ENCODE data around the gene CDH23. TPM values are rescaled to one million over a fixed set of nuclear protein-coding genes. Genes with fewer than 3 reads are reported as not detected.

The CDH23 gene
- total RNA-seq, 2 experiments from 2014 or later, result 4.6 to 5.2 TPM

GRCh38 chr10:71687077-71687476, 290.4 kb downstream of the CDH23 start:
- Histone ChIP-seq H3K4me3 (ENCODE audit: low read length) (no peak overlapping the region), H3K9me3 (ENCODE audit: control insufficient read depth in 1 of 2, insufficient read depth in 1 of 2, low read length in 2 of 2) (peaks cover 0 to 36% of the 10 kb centered on the region in 2 experiments), H3K27ac (ENCODE audit: low read depth in 1 of 2, low read length in 2 of 2) (no peak overlapping the region), H3K36me3 (ENCODE audit: insufficient read depth, low read length) (no peaks in the 10 kb centered on the region), H3K4me1 (ENCODE audit: insufficient read depth, low read length) (peaks cover 4% of the 10 kb centered on the region), H3K27me3 (ENCODE audit: control insufficient read depth in 1 of 2, insufficient read depth in 2 of 2, low read length in 2 of 2) (no peaks in the 10 kb centered on the region)
- TF ChIP-seq, protein P1, sequence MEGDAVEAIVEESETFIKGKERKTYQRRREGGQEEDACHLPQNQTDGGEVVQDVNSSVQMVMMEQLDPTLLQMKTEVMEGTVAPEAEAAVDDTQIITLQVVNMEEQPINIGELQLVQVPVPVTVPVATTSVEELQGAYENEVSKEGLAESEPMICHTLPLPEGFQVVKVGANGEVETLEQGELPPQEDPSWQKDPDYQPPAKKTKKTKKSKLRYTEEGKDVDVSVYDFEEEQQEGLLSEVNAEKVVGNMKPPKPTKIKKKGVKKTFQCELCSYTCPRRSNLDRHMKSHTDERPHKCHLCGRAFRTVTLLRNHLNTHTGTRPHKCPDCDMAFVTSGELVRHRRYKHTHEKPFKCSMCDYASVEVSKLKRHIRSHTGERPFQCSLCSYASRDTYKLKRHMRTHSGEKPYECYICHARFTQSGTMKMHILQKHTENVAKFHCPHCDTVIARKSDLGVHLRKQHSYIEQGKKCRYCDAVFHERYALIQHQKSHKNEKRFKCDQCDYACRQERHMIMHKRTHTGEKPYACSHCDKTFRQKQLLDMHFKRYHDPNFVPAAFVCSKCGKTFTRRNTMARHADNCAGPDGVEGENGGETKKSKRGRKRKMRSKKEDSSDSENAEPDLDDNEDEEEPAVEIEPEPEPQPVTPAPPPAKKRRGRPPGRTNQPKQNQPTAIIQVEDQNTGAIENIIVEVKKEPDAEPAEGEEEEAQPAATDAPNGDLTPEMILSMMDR (IDR thresholded peaks at IDR 0.05), result no peak
- Mint-ChIP-seq H3K4me3 (no peak overlapping the region), H3K27me3 (no peaks in the 10 kb centered on the region), H3K9me3 (peaks cover 3% of the 10 kb centered on the region), H3K4me1 (ENCODE audit: low read depth) (no peaks in the 10 kb centered on the region), H3K36me3 (ENCODE audit: low read depth) (no peaks in the 10 kb centered on the region), H3K27ac (no peak overlapping the region)
- POLR2A ChIA-PET, result no interaction called here
- CTCF ChIA-PET, result interaction anchor here (1.3 kb wide), 1 partner anchor 10 kb away, joined by 4 read pairs; no protein-coding TSS in a partner anchor
- ATAC-seq (ENCODE audit: poor library complexity) (no peak), DNase-seq (no peak)
- intact Hi-C loops (cut with DNase I, micrococcal nuclease), result no loop called here

DNA sequence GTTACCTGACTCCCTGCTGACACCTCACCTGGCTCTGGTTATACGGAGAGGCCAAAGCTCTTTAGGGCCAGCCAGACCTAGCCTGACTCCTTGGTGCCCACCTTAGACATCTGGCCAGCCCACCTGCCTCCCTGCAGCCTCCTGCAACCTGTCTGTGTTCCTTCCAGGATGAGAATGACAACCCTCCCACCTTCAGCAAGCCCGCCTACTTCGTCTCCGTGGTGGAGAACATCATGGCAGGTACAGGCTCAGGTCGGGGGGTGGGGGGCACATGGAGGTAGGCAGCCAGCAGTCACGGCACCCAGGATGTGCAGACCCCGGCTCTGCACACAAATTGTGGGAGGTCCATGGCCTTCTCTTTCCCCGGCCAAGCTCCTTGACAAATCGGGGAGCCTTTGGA, 290.8 kb downstream of the CDH23 start:
- peaks cover 4% of the 10 kb centered on the region for H3K4me1 ChIP-seq (ENCODE audit: insufficient read depth, low read length)
- TF ChIP-seq, protein P1 (IDR thresholded peaks at IDR 0.05), result no peak
- H3K36me3 ChIP-seq (ENCODE audit: insufficient read depth, low read length), result no peaks in the 10 kb centered on the region
- ChIA-PET CTCF (interaction anchor here (1.3 kb wide), 1 partner anchor 9 kb away, joined by 4 read pairs; no protein-coding TSS in a partner anchor), POLR2A (no interaction called here)
- no peak overlapping the region for H3K4me3 ChIP-seq (ENCODE audit: low read length)
- ATAC-seq (ENCODE audit: poor library complexity), result no peak
- no peak overlapping the region for H3K4me3 Mint-ChIP-seq
- H3K27me3 Mint-ChIP-seq, result no peaks in the 10 kb centered on the region
- no peaks in the 10 kb centered on the region for H3K27me3 ChIP-seq (ENCODE audit: control insufficient read depth in 1 of 2, insufficient read depth in 2 of 2, low read length in 2 of 2)
- H3K4me1 Mint-ChIP-seq (ENCODE audit: low read depth), result no peaks in the 10 kb centered on the region
- intact Hi-C loops (cut with DNase I, micrococcal nuclease), result no loop called here
- H3K36me3 Mint-ChIP-seq (ENCODE audit: low read depth), result no peaks in the 10 kb centered on the region
- no peak overlapping the region for H3K27ac Mint-ChIP-seq
- no peak overlapping the region for H3K27ac ChIP-seq (ENCODE audit: low read depth in 1 of 2, low read length in 2 of 2)
- H3K9me3 Mint-ChIP-seq, result peaks cover 3% of the 10 kb centered on the region
- DNase-seq, result no peak
- H3K9me3 ChIP-seq (ENCODE audit: control insufficient read depth in 1 of 2, insufficient read depth in 1 of 2, low read length in 2 of 2), result peaks cover 0 to 38% of the 10 kb centered on the region in 2 experiments

DNA sequence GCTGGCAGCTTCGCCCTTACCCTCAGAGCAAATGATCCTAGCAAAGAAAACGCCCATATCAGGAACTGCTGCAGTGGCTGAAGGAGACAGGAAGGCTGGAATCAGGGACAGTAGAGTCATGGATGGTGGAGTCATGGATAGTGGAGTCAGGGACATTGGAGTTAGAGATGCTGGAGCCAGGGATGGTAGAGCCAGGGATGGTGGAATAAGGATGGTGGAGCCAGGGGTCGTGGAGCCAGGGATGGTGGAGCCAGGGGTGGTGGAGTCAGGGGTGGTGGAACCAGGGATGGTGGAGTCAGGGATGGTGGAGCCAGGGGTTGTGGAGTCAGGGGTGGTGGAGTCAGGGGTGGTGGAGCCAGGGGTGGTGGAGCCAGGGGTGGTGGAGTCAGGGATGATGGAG, 291.5 kb downstream of the CDH23 start:
- Mint-ChIP-seq H3K27ac (peak overlapping the region; percentile 80), H3K4me1 (ENCODE audit: low read depth) (no peaks in the 10 kb centered on the region), H3K4me3 (peak overlapping the region; percentile 13), H3K36me3 (ENCODE audit: low read depth) (no peaks in the 10 kb centered on the region), H3K27me3 (no peaks in the 10 kb centered on the region), H3K9me3 (peaks cover 3% of the 10 kb centered on the region)
- ChIA-PET POLR2A (no interaction called here), CTCF (interaction anchor here (1.3 kb wide), 1 partner anchor 8 kb away, joined by 4 read pairs; no protein-coding TSS in a partner anchor)
- DNase-seq (no peak), ATAC-seq (ENCODE audit: poor library complexity) (no peak)
- no peak overlapping the region for H3K4me3 ChIP-seq (ENCODE audit: low read length)
- peaks cover 4% of the 10 kb centered on the region for H3K4me1 ChIP-seq (ENCODE audit: insufficient read depth, low read length)
- H3K36me3 ChIP-seq (ENCODE audit: insufficient read depth, low read length), result no peaks in the 10 kb centered on the region
- peaks cover 0 to 38% of the 10 kb centered on the region in 2 experiments for H3K9me3 ChIP-seq (ENCODE audit: control insufficient read depth in 1 of 2, insufficient read depth in 1 of 2, low read length in 2 of 2)
- TF ChIP-seq, protein P1 (IDR thresholded peaks at IDR 0.05), result no peak
- intact Hi-C loops (cut with DNase I, micrococcal nuclease), result no loop called here
- no peaks in the 10 kb centered on the region for H3K27me3 ChIP-seq (ENCODE audit: control insufficient read depth in 1 of 2, insufficient read depth in 2 of 2, low read length in 2 of 2)
- peak overlapping the region; percentile 9 for H3K27ac ChIP-seq (ENCODE audit: low read depth in 1 of 2, low read length in 2 of 2)
